Sigmoid colon (tissue), 4 donors: ENCODE results near the gene DOCK3.

Source experiments
- POLR2AphosphoS5 ChIP-seq, 4 donors: sonication (generic); formaldehyde crosslinking; IDR thresholded peaks; one replicate each; pipeline ENCODE4 v1.6.1; 2017; ENCODE audit warnings: antibody characterized with exemption in 4 of 4
- TF ChIP-seq, protein P1 (sequence below), 4 experiments: fragments of 450-650 bp in 3 of 4; fragments of 200-600 bp in 1 of 4; IDR thresholded peaks; one replicate each; pipeline ENCODE4 v1.5.1; 2016 to 2019; ENCODE audit warnings: antibody characterized with exemption in 4 of 4, mild to moderate bottlenecking in 3 of 4, moderate library complexity in 2 of 4

DNA sequence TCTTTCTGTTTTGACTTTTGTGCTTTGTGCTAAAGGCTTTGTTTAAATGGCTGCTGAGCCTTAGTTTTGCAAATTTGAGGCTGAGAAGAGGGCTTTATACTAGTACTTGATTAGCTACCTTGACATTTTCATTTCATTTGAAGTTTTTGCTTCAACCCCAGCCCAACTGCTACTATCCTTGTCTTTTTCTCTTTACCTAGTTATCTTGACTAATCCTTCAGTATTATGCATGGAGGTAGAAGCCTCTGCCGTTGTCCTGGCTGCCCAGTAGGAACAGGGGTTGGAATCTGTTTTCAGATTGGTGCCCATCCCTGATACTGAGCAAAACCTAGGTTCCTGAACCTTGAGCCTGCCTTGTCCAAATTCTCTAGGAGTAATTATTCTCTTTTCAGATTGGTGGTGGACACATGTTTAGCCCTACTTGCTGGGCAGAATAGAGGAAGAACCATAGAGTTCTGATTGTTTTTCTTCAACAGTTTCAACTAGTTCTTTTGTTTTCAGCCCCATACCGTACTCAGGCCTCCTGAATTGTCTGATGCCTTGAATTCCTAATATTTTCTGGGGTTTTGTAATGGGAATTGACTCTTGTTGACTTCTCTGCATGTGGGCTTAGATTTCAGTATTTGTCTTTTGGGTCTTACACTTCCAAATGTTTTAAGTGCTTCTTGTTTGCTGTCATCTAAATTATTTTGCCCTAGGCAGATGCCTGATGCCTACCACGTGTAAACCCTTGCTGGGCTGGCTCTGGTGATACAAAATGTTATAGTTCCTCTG lies 143.2 kb downstream of the DOCK3 start:
- no peak for TF ChIP-seq POLR2AphosphoS5 (IDR thresholded peaks at IDR 0.05)
- TF ChIP-seq, protein P1, sequence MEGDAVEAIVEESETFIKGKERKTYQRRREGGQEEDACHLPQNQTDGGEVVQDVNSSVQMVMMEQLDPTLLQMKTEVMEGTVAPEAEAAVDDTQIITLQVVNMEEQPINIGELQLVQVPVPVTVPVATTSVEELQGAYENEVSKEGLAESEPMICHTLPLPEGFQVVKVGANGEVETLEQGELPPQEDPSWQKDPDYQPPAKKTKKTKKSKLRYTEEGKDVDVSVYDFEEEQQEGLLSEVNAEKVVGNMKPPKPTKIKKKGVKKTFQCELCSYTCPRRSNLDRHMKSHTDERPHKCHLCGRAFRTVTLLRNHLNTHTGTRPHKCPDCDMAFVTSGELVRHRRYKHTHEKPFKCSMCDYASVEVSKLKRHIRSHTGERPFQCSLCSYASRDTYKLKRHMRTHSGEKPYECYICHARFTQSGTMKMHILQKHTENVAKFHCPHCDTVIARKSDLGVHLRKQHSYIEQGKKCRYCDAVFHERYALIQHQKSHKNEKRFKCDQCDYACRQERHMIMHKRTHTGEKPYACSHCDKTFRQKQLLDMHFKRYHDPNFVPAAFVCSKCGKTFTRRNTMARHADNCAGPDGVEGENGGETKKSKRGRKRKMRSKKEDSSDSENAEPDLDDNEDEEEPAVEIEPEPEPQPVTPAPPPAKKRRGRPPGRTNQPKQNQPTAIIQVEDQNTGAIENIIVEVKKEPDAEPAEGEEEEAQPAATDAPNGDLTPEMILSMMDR (IDR thresholded peaks at IDR 0.05), result no peak
